ENCODE measurements around the gene IL12RB1.
"Not testable (repeated sequence)": the region's sequence is repeated elsewhere in the genome, so short reads cannot be mapped to it uniquely, and the experiment has no call there.

IL12RB1 gene

DNA sequence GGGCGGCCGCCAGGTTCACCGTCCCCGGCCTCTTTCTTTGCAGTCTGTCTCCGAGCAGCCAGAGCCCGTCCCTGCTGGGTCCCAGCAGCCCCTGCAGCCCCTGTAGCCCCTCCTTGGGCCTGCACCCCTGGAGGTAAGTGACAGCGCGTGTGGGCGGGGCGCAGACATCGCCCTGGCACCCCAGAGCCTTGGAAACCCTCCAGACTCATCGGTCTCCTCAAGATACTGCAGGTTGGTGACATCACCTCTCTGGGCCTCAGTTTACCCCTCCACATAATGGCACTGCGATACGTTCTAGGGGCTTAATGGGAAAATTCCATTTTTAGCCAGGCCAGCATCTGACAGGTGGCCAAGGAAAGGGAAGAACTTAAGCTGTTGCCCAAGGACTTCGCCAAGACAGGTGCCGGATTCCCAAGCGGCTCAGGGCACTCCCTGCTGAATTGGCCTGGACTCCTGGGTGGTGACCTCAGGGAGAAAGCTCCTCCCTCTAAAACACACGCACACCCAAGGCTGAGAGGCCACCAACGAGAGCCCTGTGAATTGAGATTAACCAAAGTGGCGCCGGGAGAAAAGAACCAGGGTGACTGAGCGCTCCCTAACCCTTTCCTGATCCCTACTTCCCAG is 24.0 kb upstream of the IL12RB1 start:
- DNase-seq, result no peak

DNA sequence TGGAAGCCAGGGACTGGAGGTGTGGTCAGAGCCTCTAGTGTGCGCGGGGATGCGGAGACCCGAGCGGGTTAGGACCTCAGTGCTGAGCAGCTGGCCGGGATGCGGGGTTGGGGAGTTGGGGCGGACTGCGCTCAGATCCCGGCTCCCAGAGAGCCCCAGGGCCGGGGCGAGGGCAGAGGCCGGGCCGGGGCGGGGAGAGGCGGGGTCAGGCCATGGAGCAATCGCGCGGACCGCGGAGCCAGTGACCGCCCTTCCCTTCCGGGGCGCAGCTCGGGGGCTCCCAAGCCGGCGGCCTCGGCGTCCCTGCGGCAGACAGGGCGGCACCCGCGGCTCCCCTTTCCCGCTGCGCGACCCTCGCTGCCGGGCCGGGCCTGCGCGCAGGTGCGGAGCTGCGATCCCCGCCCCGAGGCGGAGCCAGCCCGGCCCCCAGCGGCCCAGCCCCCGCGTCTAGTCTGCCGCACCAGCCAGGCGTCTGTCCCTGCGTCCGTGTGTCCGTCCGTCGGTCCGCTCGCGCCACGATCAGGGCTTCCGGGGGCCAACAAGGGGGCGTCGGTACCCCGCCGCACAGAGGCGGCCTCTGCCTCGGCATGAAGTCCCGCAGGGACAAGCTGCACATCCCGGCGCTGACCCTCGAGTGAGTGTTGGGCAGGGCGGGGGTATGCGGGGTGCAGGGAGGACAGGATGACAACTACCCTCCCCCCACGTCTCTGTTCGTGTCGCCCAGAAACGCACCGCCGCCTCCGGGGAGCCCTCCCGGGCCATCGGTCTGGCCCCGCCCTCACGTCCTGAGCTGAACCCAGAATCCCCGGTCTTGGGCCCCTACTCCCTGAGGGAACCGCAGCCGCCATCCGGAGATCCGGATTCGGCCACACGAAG is 23.2 kb upstream of the IL12RB1 start:
- peak; percentile 40 to 67 for DNase-seq

DNA sequence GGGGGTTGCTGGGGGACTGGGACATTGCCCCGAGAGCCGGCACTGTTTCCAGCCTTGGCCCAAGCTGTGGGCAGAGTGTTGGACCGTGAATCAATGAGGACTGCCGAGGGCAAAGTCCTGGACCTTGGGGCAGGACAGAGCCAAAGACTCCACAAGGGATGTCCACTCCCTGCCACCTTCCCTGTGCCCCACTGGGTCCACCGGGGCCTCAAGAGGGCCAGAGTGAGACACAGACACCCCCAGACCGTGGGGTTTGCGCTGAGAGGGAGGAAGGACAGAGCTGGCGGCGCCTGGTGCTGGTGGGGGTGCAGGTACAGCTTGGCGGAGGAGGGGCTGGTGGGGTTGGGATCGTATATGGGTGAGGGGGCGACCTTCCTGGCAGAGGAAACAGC is 22.6 kb upstream of the IL12RB1 start:
- no peak for DNase-seq

DNA sequence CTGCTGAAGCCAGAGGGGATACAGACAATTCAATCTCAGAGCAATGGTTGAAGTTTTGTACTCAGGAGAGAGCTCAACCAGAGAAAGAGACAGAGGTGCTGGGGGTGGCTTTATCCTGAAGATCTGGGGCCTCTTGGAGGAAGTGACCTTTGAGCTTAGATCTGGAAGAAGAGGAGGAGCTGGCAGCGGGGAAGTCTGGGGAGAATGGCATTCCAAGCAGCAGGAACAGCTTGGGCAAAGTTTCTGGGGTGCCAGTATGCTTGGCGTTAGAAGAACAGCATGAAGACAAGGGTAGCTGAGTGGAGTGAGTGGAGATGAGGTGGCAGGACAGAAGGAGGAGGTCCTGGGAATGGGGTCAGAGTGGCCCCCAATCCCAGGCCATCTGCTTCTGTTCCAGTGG is 22.2 kb upstream of the IL12RB1 start:
- no peak for DNase-seq

DNA sequence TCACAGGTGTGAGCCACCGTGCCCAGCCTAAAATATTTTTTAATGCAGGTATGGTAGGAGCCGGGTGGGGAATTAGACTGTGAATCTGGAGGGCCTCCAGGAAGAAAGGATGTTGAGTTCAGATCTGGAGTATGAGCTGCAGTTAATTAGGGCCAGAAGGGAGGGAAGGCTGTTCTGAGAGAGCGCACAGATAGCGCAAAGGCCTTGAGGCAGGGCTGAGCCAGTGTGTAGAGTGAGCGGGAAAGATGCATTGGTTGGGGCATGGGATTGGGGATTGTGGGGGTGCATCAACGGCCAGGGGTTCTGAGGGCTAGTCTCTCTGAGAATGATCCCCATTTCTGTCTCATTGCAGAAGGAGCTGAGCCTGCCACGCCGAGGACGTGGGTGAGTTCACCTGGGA is 20.5 kb upstream of the IL12RB1 start:
- no peak for DNase-seq

DNA sequence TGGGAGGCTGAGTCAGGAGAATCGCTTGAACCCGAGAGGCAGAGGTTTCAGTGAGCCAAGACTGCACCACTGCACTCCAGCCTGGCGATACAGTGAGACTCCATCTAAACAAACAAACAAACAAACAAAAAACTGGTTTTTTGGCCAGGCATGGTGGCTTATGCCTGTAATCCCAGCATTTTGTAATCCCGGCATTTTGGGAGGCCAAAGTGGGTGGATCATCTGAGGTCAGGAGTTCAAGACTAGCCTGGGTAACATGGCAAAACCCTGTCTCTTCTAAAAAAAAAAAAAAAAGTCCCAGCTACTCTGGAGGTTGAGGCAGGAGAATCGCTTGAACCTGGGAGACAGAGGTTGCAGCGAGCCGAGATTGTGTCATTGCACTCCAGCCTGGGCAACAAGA is 18.5 kb upstream of the IL12RB1 start:
- DNase-seq, result not testable (repeated sequence)

DNA sequence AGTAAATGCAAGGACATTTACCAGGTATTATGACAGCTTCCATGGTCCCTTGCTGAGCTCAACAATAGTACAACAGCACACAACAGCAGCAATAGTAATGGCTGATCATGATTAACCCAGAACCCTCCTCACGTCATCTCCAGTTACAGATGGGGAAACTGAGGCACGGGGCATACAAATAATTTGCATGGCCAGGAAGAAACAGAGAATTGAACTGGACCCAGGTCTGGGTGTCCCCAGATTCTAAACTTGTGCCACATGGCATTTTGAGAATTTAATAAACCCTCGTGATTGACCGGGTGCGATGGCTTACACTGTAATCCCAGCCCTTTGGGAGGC is 18.0 kb upstream of the IL12RB1 start:
- DNase-seq, result no peak

DNA sequence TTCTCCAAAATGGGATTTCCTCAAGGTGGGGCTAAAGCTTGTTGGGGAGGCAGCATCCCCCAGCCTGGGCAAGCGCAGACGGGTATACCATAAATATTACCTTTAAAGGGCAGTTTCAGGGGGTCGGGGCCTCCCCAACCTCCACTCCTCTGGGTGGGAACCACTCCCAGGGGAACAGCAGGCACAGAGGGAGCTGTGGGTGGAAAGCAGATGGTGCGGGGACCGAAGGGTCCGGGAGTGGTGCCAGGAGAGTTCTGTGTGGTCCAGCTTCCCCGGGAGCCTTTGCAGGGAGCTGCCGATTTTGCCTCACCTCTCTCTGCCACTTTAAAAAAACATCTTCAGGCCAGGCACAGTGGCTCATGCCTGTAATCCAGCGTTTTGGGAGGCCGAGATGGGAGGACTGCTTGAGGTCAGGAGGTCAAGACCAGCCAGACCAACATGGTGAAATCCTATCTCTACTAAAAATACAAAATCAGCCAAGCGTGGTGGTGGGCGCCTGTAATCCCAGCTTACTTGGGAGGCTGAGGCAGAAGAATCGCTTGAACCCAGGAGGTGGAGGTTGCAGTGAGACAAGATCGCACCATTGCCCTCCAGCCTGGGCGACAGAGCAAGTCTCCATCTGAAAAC is 16.3 kb upstream of the IL12RB1 start:
- no peak for DNase-seq

DNA sequence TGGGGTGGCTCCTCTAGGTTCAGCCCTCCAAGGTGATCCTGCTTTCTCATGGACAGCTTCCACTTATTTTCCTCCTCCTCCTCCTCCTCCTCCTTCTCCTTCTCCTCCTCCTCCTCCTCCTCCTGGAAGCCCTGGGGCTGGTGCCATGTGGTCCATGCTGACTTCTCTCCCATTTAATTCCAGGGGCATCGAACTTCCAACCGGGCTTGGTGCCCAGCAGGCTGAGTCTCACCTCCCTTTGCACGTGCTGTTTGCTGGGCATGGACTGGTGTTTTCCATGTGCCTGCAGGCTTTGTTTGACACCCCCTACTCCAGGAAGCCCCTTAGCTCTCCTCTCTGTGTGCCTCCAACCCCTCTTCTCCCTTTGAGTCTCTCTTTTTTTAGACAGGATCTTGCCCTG is 14.5 kb upstream of the IL12RB1 start:
- no peak for DNase-seq

DNA sequence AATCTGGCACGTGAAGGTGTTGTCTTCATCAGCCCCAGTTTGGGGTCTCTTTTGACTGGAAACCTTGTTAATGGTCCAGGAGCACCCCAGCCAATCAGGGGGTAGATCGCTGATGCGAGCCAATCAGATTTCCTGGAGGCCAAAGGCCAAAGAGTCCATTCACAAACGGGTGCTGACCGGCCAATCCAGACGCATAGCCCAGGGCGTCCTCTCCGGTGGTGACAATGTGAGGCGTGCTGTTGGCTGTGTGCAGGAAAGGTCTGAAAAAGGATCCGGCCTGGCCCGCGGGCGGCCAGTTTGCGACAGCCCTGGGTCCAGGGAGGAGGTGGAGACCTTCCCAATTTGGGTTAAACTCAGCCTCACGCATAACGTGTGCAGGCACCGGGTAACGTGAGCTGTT is 14.0 kb upstream of the IL12RB1 start:
- no peak for DNase-seq

DNA sequence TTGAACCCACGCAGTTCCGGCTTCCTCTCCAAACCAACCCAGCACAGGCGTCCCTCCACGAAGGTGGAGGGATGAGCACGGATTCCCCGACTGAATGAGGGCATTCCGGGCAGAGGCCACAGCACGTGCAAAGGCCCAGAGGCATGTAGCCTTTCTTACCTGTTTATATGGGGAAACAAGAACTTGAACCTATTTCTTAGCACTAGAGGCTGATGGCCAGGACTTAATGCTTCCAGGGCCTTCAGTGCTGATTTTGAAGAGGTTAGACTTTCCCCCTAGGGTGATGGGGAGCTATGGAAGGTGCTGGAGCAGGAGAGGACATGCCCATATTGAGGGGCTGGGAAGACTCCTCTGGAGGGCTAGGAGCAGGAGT is 12.9 kb upstream of the IL12RB1 start:
- DNase-seq, result no peak

DNA sequence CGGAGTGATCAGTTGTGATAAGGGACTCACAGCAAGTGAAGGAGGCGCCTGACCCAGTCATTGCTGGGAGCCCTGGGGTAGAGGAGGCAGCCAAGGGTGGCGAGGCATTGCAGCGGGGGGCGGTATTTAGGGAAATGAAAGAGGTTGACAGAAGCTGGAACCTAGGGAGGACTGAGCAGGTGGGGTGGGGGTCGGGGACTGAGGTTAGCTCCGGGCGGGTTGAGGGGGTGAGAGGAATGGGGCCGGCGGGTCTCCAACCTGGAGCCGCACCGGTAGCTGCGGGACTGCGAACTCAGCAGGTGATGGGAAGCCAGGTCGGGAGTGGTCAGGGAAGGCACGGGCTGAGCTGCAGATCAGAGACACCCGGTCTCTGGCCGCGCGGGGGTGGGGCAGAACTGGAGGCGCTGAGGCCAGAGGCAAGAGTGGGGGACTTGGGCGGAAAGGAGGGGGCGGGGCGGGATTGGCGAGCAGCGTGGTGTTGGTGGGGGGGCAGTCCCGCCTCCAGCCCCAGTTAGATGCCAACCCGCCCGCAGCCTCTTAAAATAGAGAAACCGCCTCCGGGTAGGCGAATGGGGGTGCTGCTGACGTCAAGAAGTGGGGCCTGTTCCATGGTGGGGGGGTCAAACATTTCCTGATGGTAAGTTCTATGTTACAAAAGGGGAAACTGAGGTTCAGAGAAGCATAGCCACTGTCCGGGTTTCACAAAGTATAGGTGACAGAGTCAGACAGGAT is 12.3 kb upstream of the IL12RB1 start:
- peak; percentile 33 to 44 for DNase-seq

DNA sequence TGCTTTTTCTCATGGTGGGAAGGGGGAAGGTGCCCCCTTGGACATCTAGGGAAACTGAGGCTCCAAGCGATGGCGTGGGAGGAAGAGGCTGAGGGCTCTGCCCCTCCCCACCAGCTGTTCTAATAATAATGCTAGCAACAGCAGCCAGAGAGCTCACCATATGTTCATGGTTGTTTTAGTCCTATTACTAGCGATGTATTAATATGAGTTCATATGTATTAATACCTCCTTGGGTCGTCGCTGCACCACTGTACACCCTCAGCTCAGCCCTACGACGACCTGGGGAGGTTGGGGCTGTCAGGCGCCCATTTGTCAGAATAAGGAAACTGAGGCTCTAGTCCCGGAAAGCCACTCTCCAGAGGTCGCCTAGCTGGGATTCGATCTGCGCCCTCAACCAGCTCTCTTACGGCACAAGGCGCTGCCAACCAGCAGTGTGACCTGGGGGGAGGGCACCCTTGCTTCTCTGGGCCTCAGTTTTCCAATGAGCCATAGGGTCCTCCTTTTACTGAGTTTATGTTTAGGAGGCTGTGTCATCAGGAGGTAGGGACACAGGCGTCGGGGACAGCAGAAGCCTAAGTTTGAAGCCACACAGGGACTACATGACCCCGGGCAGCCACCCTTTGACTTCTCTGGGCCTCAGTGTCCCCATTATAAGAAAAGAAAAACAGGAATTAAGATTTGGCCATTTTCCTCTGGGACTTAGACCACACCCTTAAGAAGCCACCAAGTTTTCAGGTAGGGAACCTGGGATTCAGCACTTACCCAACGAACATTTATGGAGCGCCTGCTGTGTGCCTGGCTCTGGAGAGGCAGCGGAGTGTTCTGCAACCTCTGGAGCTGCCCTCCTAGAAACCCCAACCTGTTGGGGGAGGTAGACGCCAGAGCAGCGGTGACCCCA is 11.5 kb upstream of the IL12RB1 start:
- DNase-seq, result no peak

DNA sequence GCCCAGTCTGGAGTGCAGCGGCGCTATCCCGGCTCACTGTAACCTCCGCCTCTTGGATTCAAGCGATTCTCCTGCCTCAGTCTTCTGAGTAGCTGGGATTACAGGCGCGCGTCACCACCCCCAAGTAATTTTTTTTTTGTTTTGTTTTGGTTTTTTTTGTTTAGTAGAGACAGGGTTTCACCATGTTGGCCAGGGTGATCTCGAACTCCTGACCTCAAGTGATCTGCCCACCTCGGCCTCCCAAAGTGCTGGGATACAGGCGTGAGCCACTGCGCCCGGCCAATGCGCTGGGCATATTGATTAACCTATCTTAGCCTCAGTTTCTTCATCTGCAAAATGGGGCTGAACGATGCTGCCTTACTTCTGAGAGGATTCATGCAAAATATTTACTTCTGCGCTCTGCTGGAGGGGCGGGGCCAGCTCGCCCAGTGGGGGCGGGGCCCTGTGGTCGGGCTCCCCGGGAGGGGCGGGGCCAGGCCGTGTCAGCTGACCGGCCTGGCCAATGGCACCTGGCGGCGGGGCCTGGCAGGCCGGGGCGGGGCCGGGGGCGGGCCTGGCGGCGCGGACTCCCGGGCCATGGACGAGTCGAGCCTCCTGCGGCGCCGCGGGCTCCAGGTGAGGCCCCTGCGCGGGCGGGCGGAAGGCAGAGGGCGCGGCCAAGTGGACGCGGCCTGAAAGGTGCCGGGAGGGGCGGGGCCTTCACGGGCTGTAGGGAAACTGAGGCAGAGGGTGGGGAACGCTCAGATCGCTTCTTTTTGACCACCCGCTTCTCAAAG is 10.7 kb upstream of the IL12RB1 start, which contains the start of gene MAST3:
TSS of gene MAST3 (plus strand) at position 562 of the 776 bp plus-strand sequence. CDS start at position 577, 15 bp downstream.
- peak; percentile 88 for DNase-seq

DNA sequence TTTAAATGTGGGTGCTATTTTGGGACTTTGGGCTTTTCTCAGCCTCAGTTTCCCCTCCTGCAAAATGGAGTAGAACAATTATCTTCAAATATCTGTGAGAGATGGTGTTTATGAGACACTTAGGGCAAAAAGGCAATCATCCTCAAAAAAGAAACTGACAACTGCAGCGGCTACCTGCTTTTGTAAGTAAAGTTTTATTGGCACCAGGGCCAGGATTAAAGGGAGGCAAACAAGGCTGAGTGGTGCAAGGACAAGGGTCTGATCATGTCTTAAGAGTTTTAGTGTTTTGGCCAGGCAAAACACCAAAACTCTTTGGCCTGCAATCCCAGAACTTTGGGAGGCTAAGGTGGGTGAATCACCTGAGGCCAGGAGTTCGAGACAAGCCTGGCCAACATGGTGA is 9.5 kb upstream of the IL12RB1 start:
- no peak for DNase-seq

DNA sequence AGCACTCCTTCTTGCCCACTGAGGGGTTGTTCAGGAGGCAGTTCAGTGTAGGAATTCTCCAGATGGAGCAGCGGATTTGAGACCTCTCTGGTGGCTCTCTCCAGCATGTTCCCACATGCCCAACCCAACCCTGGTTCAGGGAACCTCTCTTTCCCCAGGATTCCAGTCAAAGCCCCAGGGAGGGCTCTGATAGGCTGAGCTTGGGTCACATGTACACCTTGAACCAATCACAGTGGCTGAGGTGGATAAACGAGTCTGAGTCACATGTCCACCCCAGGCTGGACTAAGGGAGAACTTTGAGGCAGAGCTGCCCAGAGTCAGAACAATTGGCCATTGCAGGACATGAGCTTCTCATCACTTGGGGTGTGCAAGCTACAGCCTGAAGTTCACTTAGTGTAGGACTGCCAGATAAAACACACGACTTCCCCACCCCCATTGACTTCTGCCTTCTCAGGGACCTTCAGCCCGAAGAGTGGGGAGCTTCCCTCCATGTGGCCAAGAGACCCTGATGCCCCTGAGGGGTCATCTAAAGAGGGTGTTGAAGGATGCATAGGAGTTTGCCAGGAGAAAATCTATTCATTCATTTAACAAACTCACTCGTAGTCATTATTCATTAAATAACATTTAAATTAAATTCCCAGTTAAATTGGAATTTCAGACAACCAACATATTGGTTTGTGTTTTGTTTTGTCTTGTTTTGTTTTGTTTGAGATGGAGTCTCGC is 6.9 kb upstream of the IL12RB1 start:
- DNase-seq, result no peak

DNA sequence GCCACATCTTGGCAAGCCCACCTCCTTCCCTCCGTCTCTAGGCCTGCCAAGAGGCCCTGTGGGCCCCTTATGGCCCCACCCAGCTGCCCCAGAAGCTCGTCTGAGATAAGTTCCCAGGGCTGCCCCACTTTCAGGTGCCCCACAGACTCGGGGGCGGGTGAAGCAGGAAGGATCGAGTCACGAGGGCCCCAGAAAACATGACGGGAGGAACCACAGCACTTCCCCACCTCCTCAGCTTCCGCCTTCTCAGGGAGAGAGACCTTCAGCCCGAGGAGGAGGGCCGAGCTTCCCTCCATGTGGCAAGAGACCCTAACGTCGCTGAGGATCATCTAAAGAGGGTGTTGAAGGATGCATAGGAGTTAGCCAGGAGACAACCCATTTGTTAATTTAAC is 4.5 kb upstream of the IL12RB1 start:
- DNase-seq, result peak; percentile 76 to 91

DNA sequence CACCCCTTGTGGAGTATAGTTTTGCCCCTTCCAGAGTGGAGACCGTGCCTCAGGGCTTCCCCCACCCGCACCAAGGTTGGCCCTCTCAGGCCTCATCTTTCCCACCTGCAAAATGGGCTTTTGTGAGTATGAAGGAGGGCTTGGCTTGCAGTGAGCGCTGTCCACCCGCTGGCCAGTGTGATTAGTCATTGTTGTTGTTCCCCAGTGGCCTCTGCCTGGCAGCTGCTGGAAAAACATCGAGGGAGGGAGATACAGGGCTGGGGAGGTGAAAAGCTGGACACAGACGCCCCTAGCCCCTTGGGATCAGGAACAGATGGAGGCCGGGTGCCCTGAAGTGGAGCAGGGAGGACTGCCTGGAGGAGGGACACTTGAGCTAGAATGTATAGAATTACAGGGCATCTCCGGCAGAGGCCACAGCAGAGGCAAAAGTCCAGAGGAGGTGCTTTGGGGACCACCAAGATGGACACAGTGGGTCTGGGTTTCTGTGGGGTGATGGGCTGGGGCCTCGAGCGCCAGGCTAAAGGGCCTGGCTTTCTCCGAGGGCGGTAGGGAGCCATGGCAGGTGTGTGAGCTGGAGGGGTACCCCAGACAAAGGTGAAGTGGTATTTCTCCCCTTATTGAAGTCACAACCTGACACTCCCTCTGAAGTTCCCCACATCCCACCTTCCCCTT is 3.9 kb upstream of the IL12RB1 start:
- no peak for DNase-seq

DNA sequence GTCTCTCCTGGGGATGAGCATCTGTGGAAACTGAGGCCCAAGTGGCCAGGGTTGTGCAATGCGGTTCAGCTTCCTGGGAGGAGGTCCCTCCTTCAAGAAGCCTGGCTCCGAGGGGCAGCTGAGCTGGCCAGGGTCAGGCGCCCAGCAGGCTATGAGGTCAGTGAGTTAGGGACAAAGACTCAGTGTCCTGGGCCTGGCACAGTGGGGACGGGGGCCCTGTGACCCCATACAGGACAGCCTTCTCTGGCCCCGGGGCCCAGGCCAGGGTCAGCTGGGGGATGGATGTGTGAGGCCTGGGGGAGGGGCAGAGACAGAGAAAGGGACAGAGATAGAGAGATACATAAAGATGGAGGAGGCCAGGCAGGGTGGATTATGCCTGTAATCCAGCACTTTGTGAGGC is 3.0 kb upstream of the IL12RB1 start:
- DNase-seq, result no peak

DNA sequence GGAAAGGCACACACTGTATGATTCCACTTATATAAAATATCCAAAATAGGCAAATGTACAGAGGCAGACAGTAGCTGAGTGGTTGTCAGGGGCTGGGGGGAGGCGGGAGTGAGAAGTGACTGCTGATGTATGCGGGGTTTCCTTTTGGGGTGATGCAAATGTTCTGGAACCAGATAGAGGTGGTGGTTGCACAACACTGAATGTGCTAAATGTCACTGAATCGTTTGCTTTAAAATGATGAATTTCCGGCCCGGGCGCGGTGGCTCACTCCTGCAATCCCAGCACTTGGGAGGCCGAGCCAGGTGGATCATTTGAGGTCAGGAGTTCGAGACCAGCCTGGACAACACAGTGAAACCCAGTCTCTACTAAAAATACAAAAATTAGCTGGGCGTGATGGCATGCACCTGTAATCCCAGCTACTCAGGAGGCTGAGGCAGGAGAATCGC is 2.4 kb upstream of the IL12RB1 start:
- peak; percentile 31 to 63 for DNase-seq
